ENCODE data around the gene TOLLIP.

Gene TOLLIP

GRCh38 chr11:1304380-1304779 is 5.1 kb downstream of the TOLLIP start:
- DNase-seq (ENCODE audit: low read depth): no peak
- TF ChIP-seq MYC (IDR thresholded peaks at IDR 0.05; ENCODE audit: low read depth, low read length): no peak
- no peak for TF ChIP-seq POLR2A (IDR thresholded peaks at IDR 0.05; ENCODE audit: extremely low read depth, insufficient read length)
- TF ChIP-seq, protein P1, sequence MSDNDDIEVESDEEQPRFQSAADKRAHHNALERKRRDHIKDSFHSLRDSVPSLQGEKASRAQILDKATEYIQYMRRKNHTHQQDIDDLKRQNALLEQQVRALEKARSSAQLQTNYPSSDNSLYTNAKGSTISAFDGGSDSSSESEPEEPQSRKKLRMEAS (IDR thresholded peaks at IDR 0.05; ENCODE audit: low read depth, low read length): no peak
- TF ChIP-seq CTCF (IDR thresholded peaks at IDR 0.05; ENCODE audit: low read depth, low read length): no peak
- no peak overlapping the region for H3K4me3 ChIP-seq (ENCODE audit: low read depth, low read length)

- TF ChIP-seq CTCF (IDR thresholded peaks at IDR 0.05; ENCODE audit: low read depth, low read length) (no peak), MYC (IDR thresholded peaks at IDR 0.05; ENCODE audit: low read depth, low read length) (no peak), POLR2A (IDR thresholded peaks at IDR 0.05; ENCODE audit: extremely low read depth, insufficient read length) (no peak)
- TF ChIP-seq, protein P1 (IDR thresholded peaks at IDR 0.05; ENCODE audit: low read depth, low read length): no peak
- no peak for DNase-seq (ENCODE audit: low read depth)
Measured at GRCh38 chr11:1303973-1304372, 5.5 kb downstream of the TOLLIP start.

DNA sequence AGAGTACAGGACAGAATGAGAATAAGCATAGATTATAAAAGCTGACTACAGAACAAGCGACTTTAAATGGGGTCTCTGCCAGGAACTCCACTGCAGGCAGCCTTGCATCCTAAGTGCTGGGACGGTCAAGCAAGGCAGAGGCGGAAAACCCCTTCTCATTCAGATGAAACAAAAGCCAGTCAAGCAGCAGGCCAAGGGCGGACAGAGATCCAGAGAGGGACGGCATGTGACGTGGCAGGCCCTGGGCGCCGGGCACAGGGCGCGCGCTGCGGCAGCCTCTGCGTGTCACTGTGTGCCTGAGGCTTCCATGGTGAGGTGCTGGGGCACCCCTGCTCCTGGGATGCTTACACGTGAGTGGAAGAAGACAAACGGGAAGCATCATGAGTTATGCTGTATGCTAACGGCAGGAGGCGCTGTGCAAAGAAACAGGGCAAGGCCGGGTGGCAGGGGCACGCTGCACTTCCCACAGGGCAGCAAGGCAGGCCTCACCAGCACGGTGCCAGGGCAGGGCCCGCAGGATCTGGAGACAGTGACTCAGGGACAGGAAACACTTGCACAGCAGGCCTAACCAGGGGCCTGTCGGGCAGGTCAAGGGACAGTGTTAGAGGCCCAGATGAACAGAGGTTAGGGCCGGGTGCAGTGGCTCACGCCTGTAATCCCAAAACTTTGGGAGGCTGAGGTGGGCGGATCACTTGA is 6.2 kb downstream of the TOLLIP start:
- H3K4me3 ChIP-seq (ENCODE audit: low read depth, low read length): no peak overlapping the region
- TF ChIP-seq POLR2A (IDR thresholded peaks at IDR 0.05; ENCODE audit: extremely low read depth, insufficient read length) (no peak), CTCF (IDR thresholded peaks at IDR 0.05; ENCODE audit: low read depth, low read length) (no peak), MYC (IDR thresholded peaks at IDR 0.05; ENCODE audit: low read depth, low read length) (no peak)
- TF ChIP-seq, protein P1 (IDR thresholded peaks at IDR 0.05; ENCODE audit: low read depth, low read length): no peak
- peak; percentile 22 for DNase-seq (ENCODE audit: low read depth)

More at GRCh38 chr11:1303973-1304372, 5.5 kb downstream of the TOLLIP start:
- H3K4me3 ChIP-seq (ENCODE audit: low read depth, low read length): no peak overlapping the region

- no peak overlapping the region for H3K4me3 ChIP-seq (ENCODE audit: low read depth, low read length)
- TF ChIP-seq MYC (IDR thresholded peaks at IDR 0.05; ENCODE audit: low read depth, low read length): no peak
- no peak for TF ChIP-seq CTCF (IDR thresholded peaks at IDR 0.05; ENCODE audit: low read depth, low read length)
- TF ChIP-seq, protein P1 (IDR thresholded peaks at IDR 0.05; ENCODE audit: low read depth, low read length): no peak
- no peak for TF ChIP-seq POLR2A (IDR thresholded peaks at IDR 0.05; ENCODE audit: extremely low read depth, insufficient read length)
- no peak for DNase-seq (ENCODE audit: low read depth)
Measured at GRCh38 chr11:1302461-1303125, 6.8 kb downstream of the TOLLIP start.

GRCh38 chr11:1302041-1302460 is 7.4 kb downstream of the TOLLIP start:
- DNase-seq (ENCODE audit: low read depth): no peak
- H3K4me3 ChIP-seq (ENCODE audit: low read depth, low read length): no peak overlapping the region
- TF ChIP-seq POLR2A (IDR thresholded peaks at IDR 0.05; ENCODE audit: extremely low read depth, insufficient read length) (no peak), CTCF (IDR thresholded peaks at IDR 0.05; ENCODE audit: low read depth, low read length) (no peak), MYC (IDR thresholded peaks at IDR 0.05; ENCODE audit: low read depth, low read length) (no peak)
- TF ChIP-seq, protein P1 (IDR thresholded peaks at IDR 0.05; ENCODE audit: low read depth, low read length): no peak
